ENCODE measurements around the gene CSRP1. TPM values are rescaled to one million over a fixed set of nuclear protein-coding genes. Genes with fewer than 3 reads are reported as not detected.

The CSRP1 gene
- total and polyA plus RNA-seq, 2 of the 13 experiments (the other 11 are each of a cell fraction or from before 2014, with no cell fraction given), result 17.7 to 68.9 TPM

- no peaks in the 10 kb centered on the region for H4K20me1 ChIP-seq (ENCODE audit: insufficient read depth, low read length)
- no TSS peak for BruUV-seq (replicated peaks)
- H3K4me2 ChIP-seq (ENCODE audit: low read depth, low read length), result no peak overlapping the region
- no peak overlapping the region for H2AFZ ChIP-seq (ENCODE audit: low read length)
- DNase-seq (ENCODE audit: low spot score) (no peak), ATAC-seq (no peak), FAIRE-seq (no peak)
- intact Hi-C loops (cut with micrococcal nuclease; ENCODE audit: unreplicated experiment), result no loop called here
- no peaks in the 10 kb centered on the region for H3K79me2 ChIP-seq (ENCODE audit: insufficient read depth, low read length)
- peaks cover 0 to 9% of the 10 kb centered on the region in 2 experiments; a peak in 2 of 5 replicates for H3K27me3 ChIP-seq (ENCODE audit: control insufficient read depth in 1 of 2, insufficient read depth in 2 of 2, low read length in 2 of 2)
- H3K27ac ChIP-seq (ENCODE audit: extremely low read length, insufficient read depth, low read length), result no peak overlapping the region
- H3K9me3 ChIP-seq (ENCODE audit: low read length), result no peaks in the 10 kb centered on the region
- ChIA-PET CTCF (ENCODE audit: low intra/inter-chr PET ratio, low total read pairs) (no interaction called here), POLR2A (no interaction called here)
- H3K4me1 ChIP-seq (ENCODE audit: insufficient read depth, low read length), result peaks cover 23% of the 10 kb centered on the region
- TF ChIP-seq HMGXB4 (CRISPR knock-in tag; IDR thresholded peaks at IDR 0.05; ENCODE audit: borderline replicate concordance in 1 of 2, low read depth in 1 of 2) (no peak), SATB2 (CRISPR knock-in tag; IDR thresholded peaks at IDR 0.05) (no peak), ZNF430 (CRISPR knock-in tag; IDR thresholded peaks at IDR 0.05) (no peak), IRF2 (CRISPR knock-in tag; IDR thresholded peaks at IDR 0.05) (no peak), ZNF552 (CRISPR knock-in tag; IDR thresholded peaks at IDR 0.05; ENCODE audit: borderline replicate concordance) (no peak), ATF7 (IDR thresholded peaks at IDR 0.05) (peak; percentile 97), ATF7 (CRISPR knock-in tag; IDR thresholded peaks at IDR 0.05) (no peak), CREB1 (IDR thresholded peaks at IDR 0.05) (peak; percentile 94), CREB1 (CRISPR knock-in tag; IDR thresholded peaks at IDR 0.05) (no peak)
- no peak overlapping the region for H3K4me3 ChIP-seq (replicated peaks in 1 of 3; ENCODE audit: insufficient read depth in 1 of 3, low read depth in 2 of 3, low read length in 3 of 3)
- 40% methylated on average over 4 of the region's 4 CpGs for WGBS (ENCODE audit: low lambda C conversion rate)
- no peak overlapping the region for H3K9ac ChIP-seq (ENCODE audit: insufficient read depth, low read depth, low read length)
- no peaks in the 10 kb centered on the region for H3K36me3 ChIP-seq (replicated peaks in 1 of 2; ENCODE audit: control insufficient read depth in 1 of 2, insufficient read depth in 2 of 2, low read length in 2 of 2)
- in situ Hi-C loops (cut with HindIII; ENCODE audit: extremely low pct_ligation_motif_present, low pct_unique_long_range_greater_than_20kb), result loop anchor here (5.0 kb wide), 1 partner anchor 68 kb away; no protein-coding TSS in a partner anchor
Measured at GRCh38 chr1:201444792-201445191, 62.1 kb downstream of the CSRP1 start.
